Measurements from ENCODE around the gene DCK. TPM values are rescaled to one million over a fixed set of nuclear protein-coding genes. Genes with fewer than 3 reads are reported as not detected.

DCK gene
- total and polyA plus RNA-seq, 4 donors: 5.3 to 24.3 (median 12.3) TPM

DNA sequence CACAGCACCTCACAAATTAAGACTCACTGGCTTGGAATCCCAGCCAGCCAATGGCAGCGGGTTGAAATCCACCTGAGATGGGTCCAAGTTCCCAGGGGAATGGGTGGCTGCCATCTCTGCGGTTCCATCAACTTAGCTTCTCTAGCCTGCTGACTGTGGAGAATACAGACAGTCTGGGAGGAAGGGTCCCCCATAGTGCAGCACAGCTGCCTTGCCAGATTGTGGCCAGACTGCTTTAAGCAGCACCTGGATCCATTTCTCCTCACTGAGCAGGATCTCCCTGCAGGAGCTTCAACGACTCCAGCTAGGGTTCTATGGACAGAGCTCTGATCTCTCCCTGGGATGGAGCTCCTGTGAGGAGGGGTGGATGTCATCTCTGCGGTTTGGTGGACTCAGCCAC lies 51.8 kb downstream of the DCK start:
- no peak for ATAC-seq (ENCODE audit: insufficient read depth, low FRiP score)
- 84 to 98% methylated on average over 3 to 4 of the region's 4 CpGs for WGBS, 2 donors
- H3K27ac ChIP-seq (ENCODE audit: low read depth in 1 of 2, low read length in 1 of 2): no peak overlapping the region
- H3K9me3 ChIP-seq (ENCODE audit: control insufficient read depth in 4 of 4, insufficient read depth in 3 of 4, low read length in 3 of 4): peaks cover 0 to 3% (median 0%) of the 10 kb centered on the region in 4 donors
- TF ChIP-seq, protein P1, sequence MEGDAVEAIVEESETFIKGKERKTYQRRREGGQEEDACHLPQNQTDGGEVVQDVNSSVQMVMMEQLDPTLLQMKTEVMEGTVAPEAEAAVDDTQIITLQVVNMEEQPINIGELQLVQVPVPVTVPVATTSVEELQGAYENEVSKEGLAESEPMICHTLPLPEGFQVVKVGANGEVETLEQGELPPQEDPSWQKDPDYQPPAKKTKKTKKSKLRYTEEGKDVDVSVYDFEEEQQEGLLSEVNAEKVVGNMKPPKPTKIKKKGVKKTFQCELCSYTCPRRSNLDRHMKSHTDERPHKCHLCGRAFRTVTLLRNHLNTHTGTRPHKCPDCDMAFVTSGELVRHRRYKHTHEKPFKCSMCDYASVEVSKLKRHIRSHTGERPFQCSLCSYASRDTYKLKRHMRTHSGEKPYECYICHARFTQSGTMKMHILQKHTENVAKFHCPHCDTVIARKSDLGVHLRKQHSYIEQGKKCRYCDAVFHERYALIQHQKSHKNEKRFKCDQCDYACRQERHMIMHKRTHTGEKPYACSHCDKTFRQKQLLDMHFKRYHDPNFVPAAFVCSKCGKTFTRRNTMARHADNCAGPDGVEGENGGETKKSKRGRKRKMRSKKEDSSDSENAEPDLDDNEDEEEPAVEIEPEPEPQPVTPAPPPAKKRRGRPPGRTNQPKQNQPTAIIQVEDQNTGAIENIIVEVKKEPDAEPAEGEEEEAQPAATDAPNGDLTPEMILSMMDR (IDR thresholded peaks at IDR 0.05; ENCODE audit: control extremely low read depth, extremely low read depth): no peak
- DNase-seq: no peak
- H3K9ac ChIP-seq (ENCODE audit: insufficient read depth in 1 of 2, low read length in 2 of 2): no peak overlapping the region
- no peak overlapping the region for H3K4me3 ChIP-seq
- H3K4me1 ChIP-seq (ENCODE audit: control insufficient read depth in 5 of 5, insufficient read depth in 5 of 5, low read length in 5 of 5): no peaks in the 10 kb centered on the region
- no peaks in the 10 kb centered on the region for H3K36me3 ChIP-seq (ENCODE audit: control insufficient read depth in 4 of 4, insufficient read depth in 4 of 4, low read length in 4 of 4)
- no peaks in the 10 kb centered on the region for H3K27me3 ChIP-seq (ENCODE audit: control insufficient read depth in 3 of 3, insufficient read depth in 3 of 3, low read length in 2 of 3)

DNA sequence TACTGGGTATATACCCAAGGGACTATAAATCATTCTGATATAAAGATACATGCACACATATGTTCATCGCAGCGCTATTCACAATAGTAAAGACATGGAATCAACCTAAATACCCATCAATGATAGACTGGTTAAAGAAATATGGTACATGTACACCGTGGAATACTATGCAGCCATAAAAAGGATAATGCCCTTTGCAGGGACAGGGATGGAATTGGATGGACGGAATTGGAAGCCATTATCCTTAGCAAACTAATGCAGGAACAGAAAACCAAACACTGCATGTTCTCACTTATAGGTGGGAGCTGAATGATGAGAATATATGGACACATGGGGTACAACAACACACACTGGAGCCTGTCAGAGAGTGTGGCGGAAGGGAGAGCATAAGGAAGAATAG lies 55.9 kb downstream of the DCK start:
- TF ChIP-seq, protein P1 (IDR thresholded peaks at IDR 0.05; ENCODE audit: control extremely low read depth, extremely low read depth): no peak

DNA sequence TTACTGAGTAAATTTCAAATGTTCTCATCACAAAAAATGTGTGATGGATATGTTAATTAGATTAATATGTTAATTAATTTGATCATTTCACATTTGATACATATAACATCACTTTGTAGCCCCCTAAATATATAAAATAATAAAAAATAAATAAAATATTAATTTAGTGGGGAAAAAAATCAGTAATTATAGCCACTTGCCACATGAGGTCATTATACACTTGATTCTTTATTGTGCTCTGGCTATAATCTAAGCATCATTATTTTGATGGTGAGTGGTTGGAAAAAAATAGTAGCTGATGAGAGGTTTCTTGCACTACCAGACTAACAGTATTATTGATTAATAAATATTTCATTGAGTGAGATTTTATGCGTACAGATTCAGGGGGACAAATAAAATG lies 57.4 kb downstream of the DCK start:
- ATAC-seq (ENCODE audit: insufficient read depth, low FRiP score): no peak
- DNase-seq: peak in 2 of 3 donors; percentile 4 to 28
- 93% methylated on average over 1 of the region's 1 CpG for WGBS, 2 donors

More for the DNA sequence above, 55.9 kb downstream of the DCK start:
- 84 to 86% methylated on average over 5 of the region's 5 CpGs for WGBS, 2 donors
- Histone ChIP-seq H3K27ac (ENCODE audit: low read depth in 1 of 2, low read length in 1 of 2) (no peak overlapping the region), H3K4me1 (ENCODE audit: control insufficient read depth in 5 of 5, insufficient read depth in 5 of 5, low read length in 5 of 5) (no peaks in the 10 kb centered on the region), H3K9me3 (ENCODE audit: control insufficient read depth in 4 of 4, insufficient read depth in 3 of 4, low read length in 3 of 4) (peaks cover 0 to 3% (median 0%) of the 10 kb centered on the region in 4 donors), H3K9ac (ENCODE audit: insufficient read depth in 1 of 2, low read length in 2 of 2) (no peak overlapping the region), H3K36me3 (ENCODE audit: control insufficient read depth in 4 of 4, insufficient read depth in 4 of 4, low read length in 4 of 4) (no peaks in the 10 kb centered on the region), H3K4me3 (no peak overlapping the region), H3K27me3 (ENCODE audit: control insufficient read depth in 3 of 3, insufficient read depth in 3 of 3, low read length in 2 of 3) (no peaks in the 10 kb centered on the region)
- no peak for ATAC-seq (ENCODE audit: insufficient read depth, low FRiP score)
- DNase-seq: no peak

More for the DNA sequence above, 57.4 kb downstream of the DCK start:
- no peak overlapping the region for H3K27ac ChIP-seq (ENCODE audit: low read depth in 1 of 2, low read length in 1 of 2)
- H3K36me3 ChIP-seq (ENCODE audit: control insufficient read depth in 4 of 4, insufficient read depth in 4 of 4, low read length in 4 of 4): no peaks in the 10 kb centered on the region
- TF ChIP-seq, protein P1 (IDR thresholded peaks at IDR 0.05; ENCODE audit: control extremely low read depth, extremely low read depth): no peak
- no peaks in the 10 kb centered on the region for H3K27me3 ChIP-seq (ENCODE audit: control insufficient read depth in 3 of 3, insufficient read depth in 3 of 3, low read length in 2 of 3)
- no peak overlapping the region for H3K9ac ChIP-seq (ENCODE audit: insufficient read depth in 1 of 2, low read length in 2 of 2)
- no peak overlapping the region for H3K4me3 ChIP-seq
- H3K9me3 ChIP-seq (ENCODE audit: control insufficient read depth in 4 of 4, insufficient read depth in 3 of 4, low read length in 3 of 4): peaks cover 0 to 3% (median 0%) of the 10 kb centered on the region in 4 donors
- H3K4me1 ChIP-seq (ENCODE audit: control insufficient read depth in 5 of 5, insufficient read depth in 5 of 5, low read length in 5 of 5): no peaks in the 10 kb centered on the region
